Activated CD8-positive, alpha-beta memory T cell treated with anti-CD3 and anti-CD28 coated beads for 36 hours (primary cell): Measurements from ENCODE around the gene BBOF1. TPM values are rescaled to one million over a fixed set of nuclear protein-coding genes. Genes with fewer than 3 reads are reported as not detected.

Source experiments
- CTCF ChIA-PET: fragments of 350-600 bp; sonication (Branson Sonifier 250); formaldehyde crosslinking; loops from one replicate; lab custom pipeline; 2021; ENCODE audit warnings: antibody characterized with exemption; lab: Charles Lee
- POLR2A ChIA-PET: fragments of 350-600 bp; sonication (Branson Sonifier 250); formaldehyde crosslinking; loops from one replicate; lab custom pipeline; 2021; ENCODE audit warnings: antibody characterized with exemption; lab: Charles Lee
- total RNA-seq, 2 experiments: library from RNA; stranded (reverse); gene quantifications; one replicate each; pipeline ENCODE4 v1.2.3, GENCODE V29; 2021

Gene BBOF1
- total RNA-seq, 2 experiments from 2014 or later: 2.0 to 2.7 TPM

GRCh38 chr14:74083161-74083560 lies 64.0 kb downstream of the BBOF1 start:
- ChIA-PET CTCF (no interaction called here), POLR2A (interaction anchor here (1.2 kb wide), 1 partner anchor 65 kb away, joined by 3 read pairs; no protein-coding TSS in a partner anchor)

GRCh38 chr14:74083784-74084276 lies 64.7 kb downstream of the BBOF1 start:
- POLR2A ChIA-PET: interaction anchor here (0.5 to 1.2 kb wide), 3 partner anchors 11 to 216 kb away, joined by 3 read pairs; no protein-coding TSS in a partner anchor

GRCh38 chr14:74084277-74085046 lies 65.3 kb downstream of the BBOF1 start, which contains the start of the genes ALDH6A1 and LIN52:
ALDH6A1 (minus strand) TSS chr14:74084453; CDS start chr14:74084394, 59 bp downstream.
LIN52 (plus strand) TSS chr14:74084956; CDS start chr14:74084975, 19 bp downstream.
- CTCF ChIA-PET: no interaction called here
- POLR2A ChIA-PET: interaction anchor here (0.5 to 1.2 kb wide), 3 partner anchors 10 to 216 kb away, joined by 3 read pairs; no protein-coding TSS in a partner anchor

More at GRCh38 chr14:74083784-74084276, 64.7 kb downstream of the BBOF1 start:
- CTCF ChIA-PET: no interaction called here

GRCh38 chr14:74085047-74085637 lies 66.0 kb downstream of the BBOF1 start:
- CTCF ChIA-PET: no interaction called here
- POLR2A ChIA-PET: no interaction called here

GRCh38 chr14:74085828-74086227 lies 66.7 kb downstream of the BBOF1 start:
- ChIA-PET POLR2A (no interaction called here), CTCF (interaction anchor here (0.6 kb wide), 1 partner anchor 175 kb away, joined by 4 read pairs; no protein-coding TSS in a partner anchor)

- CTCF ChIA-PET: interaction anchor here (1.0 kb wide), 1 partner anchor 11 kb away, joined by 3 read pairs; no protein-coding TSS in a partner anchor
- POLR2A ChIA-PET: no interaction called here
Measured at GRCh38 chr14:74089251-74090020, 70.3 kb downstream of the BBOF1 start.

GRCh38 chr14:74105381-74105780 lies 86.2 kb downstream of the BBOF1 start:
- POLR2A ChIA-PET: no interaction called here
- CTCF ChIA-PET: no interaction called here

- ChIA-PET CTCF (interaction anchor here (1.5 to 1.8 kb wide), 2 partner anchors 107 to 143 kb away, joined by 4 to 6 read pairs; no protein-coding TSS in a partner anchor), POLR2A (no interaction called here)
Measured at GRCh38 chr14:74109369-74109768, 90.2 kb downstream of the BBOF1 start.

- CTCF ChIA-PET: interaction anchor here (0.7 to 2.7 kb wide), 8 partner anchors 20 to 145 kb away, joined by 3 to 6 read pairs (median 4); no protein-coding TSS in a partner anchor
- POLR2A ChIA-PET: interaction anchor here (0.7 kb wide), 1 partner anchor 156 kb away, joined by 3 read pairs; no protein-coding TSS in a partner anchor
Measured at GRCh38 chr14:74111395-74112216, 92.5 kb downstream of the BBOF1 start.

Other genes starting within 250 kb of the BBOF1 start
- gene PTGR2, start 167.5 kb upstream of the BBOF1 start, total RNA-seq: 1 to 10 TPM; 4.5 to 5.0 TPM
- gene ZNF410, start 132.5 kb upstream of the BBOF1 start, total RNA-seq: 10 to 100 TPM; 66.1 to 66.7 TPM
- 1 to 10 TPM; 1.2 to 1.4 TPM for gene FAM161B, start 69.3 kb upstream of the BBOF1 start, total RNA-seq
- gene COQ6, start 69.0 kb upstream of the BBOF1 start, total RNA-seq: 10 to 100 TPM; 18.2 to 20.3 TPM
- gene ENTPD5, start 61 bp upstream of the BBOF1 start, total RNA-seq: 10 to 100 TPM; 12.6 to 12.8 TPM
- 10 to 100 TPM; 12.3 to 12.4 TPM for gene ALDH6A1, start 65.1 kb downstream of the BBOF1 start, total RNA-seq
- gene LIN52, start 65.6 kb downstream of the BBOF1 start, total RNA-seq: 10 to 100 TPM; 16.6 to 17.7 TPM
- not detected for gene VSX2, start 220.1 kb downstream of the BBOF1 start, total RNA-seq